ENCODE measurements around the gene SBSN.

The SBSN gene

DNA sequence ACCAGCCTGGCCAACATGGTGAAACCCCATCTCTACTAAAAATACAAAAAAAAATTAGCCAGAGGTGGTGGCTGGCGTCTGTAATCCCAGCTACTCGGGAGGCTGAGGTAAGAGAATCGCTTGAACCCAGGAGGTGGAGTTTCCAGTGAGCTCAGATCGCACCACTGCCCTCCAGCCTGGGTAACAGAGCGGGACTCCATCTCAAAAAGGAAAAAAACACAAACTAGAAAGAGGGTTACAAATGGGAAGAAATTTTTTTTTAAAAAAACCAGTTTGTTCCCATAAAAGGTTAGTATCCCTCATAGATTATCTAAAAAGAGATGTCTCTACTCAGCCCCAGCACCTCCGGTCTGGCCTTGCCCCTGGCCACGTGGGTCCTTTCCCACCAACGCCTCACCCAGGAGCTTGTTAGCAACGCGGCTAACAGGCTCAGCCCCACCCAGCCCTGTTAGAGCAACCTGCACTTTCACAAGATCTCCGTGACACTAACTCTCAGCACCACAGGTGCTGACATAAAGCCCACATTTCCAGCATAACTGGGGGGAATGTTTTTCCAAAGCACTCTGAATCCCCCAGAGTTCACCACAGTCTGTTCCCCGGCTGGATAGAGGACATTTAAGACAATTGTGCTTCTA is 19.0 kb downstream of the SBSN start:
- Histone ChIP-seq H3K9me3 (ENCODE audit: severe bottlenecking) (no peaks in the 10 kb centered on the region), H3K27ac (no peak overlapping the region), H3K4me3 (ENCODE audit: low read depth, low read length) (no peak overlapping the region), H3K36me3 (no peaks in the 10 kb centered on the region), H3K27me3 (ENCODE audit: insufficient read depth, low read depth, severe bottlenecking) (peaks cover 10% of the 10 kb centered on the region)
- peak; percentile 35 for DNase-seq
- TF ChIP-seq CTCF (IDR thresholded peaks at IDR 0.05; ENCODE audit: low read depth, low read length), result 0 out of 2 replicates have a peak, but pooled peaks have one; percentile 1

GRCh38 chr19:35508129-35508528 is 20.0 kb downstream of the SBSN start:
- no peak overlapping the region for H3K27ac ChIP-seq
- H3K27me3 ChIP-seq (ENCODE audit: insufficient read depth, low read depth, severe bottlenecking), result peaks cover 10% of the 10 kb centered on the region
- DNase-seq, result no peak
- H3K4me3 ChIP-seq (ENCODE audit: low read depth, low read length), result no peak overlapping the region
- no peak for TF ChIP-seq CTCF (IDR thresholded peaks at IDR 0.05; ENCODE audit: low read depth, low read length)
- H3K36me3 ChIP-seq, result no peaks in the 10 kb centered on the region
- H3K9me3 ChIP-seq (ENCODE audit: severe bottlenecking), result no peaks in the 10 kb centered on the region

DNA sequence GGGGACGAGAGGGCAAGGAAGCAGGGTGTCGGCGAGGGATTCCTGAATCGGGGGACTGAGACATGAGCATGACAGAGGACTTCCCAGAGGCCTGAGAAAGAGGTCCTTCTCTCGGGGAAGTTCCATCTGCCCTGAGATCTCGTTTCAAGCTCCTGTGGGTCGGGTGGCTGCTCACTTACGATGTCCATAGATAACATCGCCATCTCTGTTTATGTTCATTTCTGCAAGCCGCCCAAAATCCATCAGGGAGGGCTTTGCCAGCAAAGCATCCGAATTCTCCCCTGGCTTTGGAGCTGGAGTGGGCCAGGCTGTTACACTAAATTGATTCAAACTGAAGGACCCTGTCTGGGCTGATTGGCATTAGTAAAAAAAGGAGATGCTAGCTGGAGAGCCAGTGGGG is 20.6 kb downstream of the SBSN start:
- no peak overlapping the region for H3K27ac ChIP-seq
- no peaks in the 10 kb centered on the region for H3K36me3 ChIP-seq
- no peak overlapping the region for H3K4me3 ChIP-seq (ENCODE audit: low read depth, low read length)
- TF ChIP-seq CTCF (IDR thresholded peaks at IDR 0.05; ENCODE audit: low read depth, low read length), result no peak
- peaks cover 10% of the 10 kb centered on the region for H3K27me3 ChIP-seq (ENCODE audit: insufficient read depth, low read depth, severe bottlenecking)
- DNase-seq, result no peak
- H3K9me3 ChIP-seq (ENCODE audit: severe bottlenecking), result no peaks in the 10 kb centered on the region

- H3K27me3 ChIP-seq (ENCODE audit: insufficient read depth, low read depth, severe bottlenecking), result peaks cover 10% of the 10 kb centered on the region
- H3K27ac ChIP-seq, result no peak overlapping the region
These were observed 22.1 kb downstream of the SBSN start for GRCh38 chr19:35506011-35506410.

GRCh38 chr19:35502751-35503150 is 25.4 kb downstream of the SBSN start:
- H3K36me3 ChIP-seq, result no peaks in the 10 kb centered on the region
- H3K27ac ChIP-seq, result no peak overlapping the region
- no peak overlapping the region for H3K4me3 ChIP-seq (ENCODE audit: low read depth, low read length)
- no peaks in the 10 kb centered on the region for H3K27me3 ChIP-seq (ENCODE audit: insufficient read depth, low read depth, severe bottlenecking)
- no peaks in the 10 kb centered on the region for H3K9me3 ChIP-seq (ENCODE audit: severe bottlenecking)
- TF ChIP-seq CTCF (IDR thresholded peaks at IDR 0.05; ENCODE audit: low read depth, low read length), result no peak
- DNase-seq, result no peak

More at GRCh38 chr19:35506011-35506410, 22.1 kb downstream of the SBSN start:
- no peak for DNase-seq
- Histone ChIP-seq H3K36me3 (no peaks in the 10 kb centered on the region), H3K4me3 (ENCODE audit: low read depth, low read length) (no peak overlapping the region), H3K9me3 (ENCODE audit: severe bottlenecking) (no peaks in the 10 kb centered on the region)
- no peak for TF ChIP-seq CTCF (IDR thresholded peaks at IDR 0.05; ENCODE audit: low read depth, low read length)

GRCh38 chr19:35501684-35502083 is 26.4 kb downstream of the SBSN start:
- H3K36me3 ChIP-seq, result no peaks in the 10 kb centered on the region
- DNase-seq, result no peak
- no peak overlapping the region for H3K4me3 ChIP-seq (ENCODE audit: low read depth, low read length)
- H3K27me3 ChIP-seq (ENCODE audit: insufficient read depth, low read depth, severe bottlenecking), result no peaks in the 10 kb centered on the region
- no peak overlapping the region for H3K27ac ChIP-seq
- no peaks in the 10 kb centered on the region for H3K9me3 ChIP-seq (ENCODE audit: severe bottlenecking)
- TF ChIP-seq CTCF (IDR thresholded peaks at IDR 0.05; ENCODE audit: low read depth, low read length), result no peak
